ENCODE measurements around the gene ZRANB3.

DNA sequence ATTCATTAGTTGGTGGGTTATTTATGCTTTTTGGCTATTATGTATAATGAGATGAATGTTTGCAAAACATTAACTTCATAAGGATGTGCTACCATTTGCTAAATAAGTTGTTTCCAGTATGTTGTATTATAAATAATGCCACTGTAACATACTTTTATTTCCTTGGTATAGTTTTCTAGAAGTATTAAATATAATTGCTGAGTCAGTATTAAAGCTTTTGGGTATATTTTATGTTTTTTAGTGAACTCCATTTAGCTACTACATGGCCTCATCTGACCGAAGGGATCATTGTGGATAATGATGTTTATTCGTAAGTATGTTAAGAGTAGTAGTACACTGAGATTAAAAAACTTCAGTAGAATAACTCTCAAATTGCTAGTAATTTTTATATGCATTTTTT lies 405.1 kb downstream of the ZRANB3 start:
- TF ChIP-seq POLR2AphosphoS5 (IDR thresholded peaks at IDR 0.05; ENCODE audit: borderline replicate concordance, low read depth, low read length) (no peak), EZH2 (IDR thresholded peaks at IDR 0.05) (no peak)
